HG02623 (cell line): Measurements from ENCODE around the gene HSPA1B.

Experiments used
- ATAC-seq: cut with Tn5 transposase; IDR thresholded peaks from one replicate; pipeline ENCODE4 v1.9.1; 2021; ENCODE audit warnings: moderate library complexity; ENCODE audit not compliant: unreplicated experiment

Gene HSPA1B

GRCh38 chr6:31877651-31878161, 50.2 kb downstream of the HSPA1B start:
- no peak for ATAC-seq

DNA sequence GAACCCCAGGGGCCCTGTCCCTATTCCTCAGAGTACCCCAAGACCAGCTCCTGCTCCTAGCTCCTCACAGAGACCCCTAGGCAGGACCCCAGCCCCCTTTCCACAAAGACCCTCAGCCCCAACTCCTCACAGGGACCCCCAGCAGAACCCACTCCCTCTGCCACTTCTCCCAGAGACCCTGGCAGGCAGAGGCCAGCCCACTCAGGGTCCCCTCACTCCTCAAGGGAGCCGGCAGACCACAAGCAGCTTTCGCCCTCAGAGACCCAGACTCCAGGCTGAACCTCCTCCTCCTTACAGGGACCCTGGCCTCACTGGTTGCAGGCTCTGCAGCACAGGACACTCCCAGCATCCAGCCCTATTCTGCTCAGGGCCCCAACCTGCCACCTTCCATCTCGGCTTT, 50.7 kb downstream of the HSPA1B start:
- ATAC-seq = no peak

DNA sequence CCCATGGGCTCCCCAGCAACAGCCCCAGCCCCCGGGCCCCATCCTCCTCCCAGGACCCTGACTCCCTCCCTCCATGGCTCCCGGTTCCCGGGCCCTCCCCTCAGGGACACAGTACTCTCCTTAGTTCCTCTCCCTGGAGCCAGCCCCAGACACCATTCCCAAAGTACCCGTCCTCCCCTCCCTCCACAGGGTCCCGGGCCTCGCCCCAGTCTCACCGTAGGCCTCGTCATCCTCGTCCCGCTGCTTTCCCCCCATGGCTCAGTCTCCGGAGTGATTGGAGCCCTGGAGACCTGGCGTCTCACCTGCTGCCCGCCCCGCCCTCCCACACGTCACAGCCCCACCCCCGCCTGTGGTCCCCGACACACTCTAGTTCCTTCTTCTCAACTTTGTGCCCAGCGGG, 51.2 kb downstream of the HSPA1B start, which contains the start of gene SLC44A4:
Gene SLC44A4, minus strand, starts transcription at position 272 of the 400 bp plus-strand sequence. Its CDS starts 17 bp downstream, at position 255.
- ATAC-seq = no peak

- ATAC-seq = no peak
Observed at GRCh38 chr6:31879143-31879542, 51.6 kb downstream of the HSPA1B start.
